GM23338 (cell line): Measurements from ENCODE around the gene TGFBR3. TPM values are rescaled to one million over a fixed set of nuclear protein-coding genes. Genes with fewer than 3 reads are reported as not detected.

Experiments used
- ATAC-seq: fragments of 200-7000 bp; cut with Tn5 transposase; 3 replicates; pipeline ENCODE4 v1.9.1; 2020
- DNase-seq: peaks from one replicate; pipeline ENCODE4 v3.0.0-alpha.2; 2015; ENCODE audit warnings: low spot score
- H2AFZ ChIP-seq: fragments of 200-600 bp; sonication (generic); 2 replicates; pipeline ENCODE4 v1.8.0; 2016; ENCODE audit warnings: antibody characterized with exemption, mild to moderate bottlenecking, moderate library complexity
- H3F3A ChIP-seq: fragments of 200-600 bp; sonication (generic); replicated peaks from 2 replicates; pipeline ENCODE4 v1.8.0; 2017; ENCODE audit warnings: antibody characterized with exemption, mixed run types, low read depth
- H3K27ac ChIP-seq: fragments of 200-600 bp; sonication (generic); 2 replicates; pipeline ENCODE4 v1.6.1; 2016; ENCODE audit warnings: low read depth
- H3K27me3 ChIP-seq: fragments of 200-600 bp; sonication (generic); 2 replicates; pipeline ENCODE4 v1.8.0; 2016; ENCODE audit warnings: mild to moderate bottlenecking, mixed run types, moderate library complexity; ENCODE audit not compliant: insufficient read depth
- H3K36me3 ChIP-seq: fragments of 200-600 bp; sonication (generic); 2 replicates; pipeline ENCODE4 v1.8.0; 2016; ENCODE audit warnings: mild to moderate bottlenecking; ENCODE audit not compliant: insufficient read depth
- H3K4me1 ChIP-seq: fragments of 200-600 bp; sonication (generic); 2 replicates; pipeline ENCODE4 v1.8.0; 2016; ENCODE audit warnings: mild to moderate bottlenecking, moderate library complexity; ENCODE audit not compliant: insufficient read depth
- H3K4me2 ChIP-seq: fragments of 200-600 bp; sonication (generic); 2 replicates; pipeline ENCODE4 v1.7.1; 2017; ENCODE audit warnings: mixed run types
- H3K4me3 ChIP-seq: fragments of 200-600 bp; sonication (generic); 2 replicates; pipeline ENCODE4 v1.6.1; 2016; ENCODE audit warnings: mixed run types
- H3K79me2 ChIP-seq: fragments of 200-600 bp; sonication (generic); replicated peaks from 2 replicates; pipeline ENCODE4 v1.8.0; 2017; ENCODE audit warnings: mild to moderate bottlenecking; ENCODE audit not compliant: insufficient read depth
- H3K9me2 ChIP-seq: fragments of 200-600 bp; sonication (generic); 2 replicates; pipeline ENCODE4 v1.8.0; 2017; ENCODE audit not compliant: insufficient read depth
- H4K20me1 ChIP-seq: fragments of 200-600 bp; sonication (generic); replicated peaks from 2 replicates; pipeline ENCODE4 v1.8.0; 2017; ENCODE audit warnings: mild to moderate bottlenecking; ENCODE audit not compliant: insufficient read depth
- H3K27ac Mint-ChIP-seq: 2 replicates; pipeline ENCODE4 v1.8.0; 2020; ENCODE audit warnings: inconsistent platforms, mild to moderate bottlenecking, moderate library complexity, mixed read lengths
- H3K27me3 Mint-ChIP-seq: 3 replicates; pipeline ENCODE4 v1.8.0; 2022; ENCODE audit warnings: low read depth, mild to moderate bottlenecking, moderate library complexity, mixed read lengths, inconsistent platforms; ENCODE audit not compliant: insufficient read depth, poor library complexity
- H3K36me3 Mint-ChIP-seq: 3 replicates; pipeline ENCODE4 v1.8.0; 2021; ENCODE audit warnings: low read depth, mild to moderate bottlenecking, inconsistent platforms, moderate library complexity, mixed read lengths
- H3K4me1 Mint-ChIP-seq: 3 replicates; pipeline ENCODE4 v1.8.0; 2020; ENCODE audit warnings: mild to moderate bottlenecking, inconsistent platforms, mixed read lengths
- H3K4me3 Mint-ChIP-seq: 3 replicates; pipeline ENCODE4 v1.8.0; 2021; ENCODE audit warnings: moderate library complexity, mild to moderate bottlenecking, inconsistent platforms, mixed read lengths
- H3K9me3 Mint-ChIP-seq: 3 replicates; pipeline ENCODE4 v1.8.0; 2020; ENCODE audit warnings: moderate library complexity, mild to moderate bottlenecking, inconsistent platforms, mixed read lengths
- CREB1 ChIP-seq: fragments of 250-450 bp; sonication (Bioruptor Pico); IDR thresholded peaks from 2 replicates; pipeline ENCODE4 v1.5.0; 2020; ENCODE audit warnings: low read depth, mild to moderate bottlenecking, moderate library complexity
- EZH2phosphoT487 ChIP-seq: fragments of 200-600 bp; sonication (generic); IDR thresholded peaks from one replicate; pipeline ENCODE4 v1.8.1; 2018; ENCODE audit warnings: antibody characterized with exemption; ENCODE audit not compliant: unreplicated experiment
- POLR2AphosphoS5 ChIP-seq: IDR thresholded peaks from 2 replicates; pipeline ENCODE4 v1.6.1; 2016; ENCODE audit warnings: antibody characterized with exemption, low read depth
- STAT1 ChIP-seq: IDR thresholded peaks from one replicate; pipeline ENCODE4 v1.6.1; 2016; ENCODE audit warnings: antibody characterized with exemption; ENCODE audit not compliant: unreplicated experiment
- polyA plus RNA-seq: library from polyadenylated mRNA; unstranded; fragments of >200 nt; fragmentation: Nextera tagmentation; extraction: Ambion mirVana; gene quantifications from 2 replicates; pipeline ENCODE4 v1.2.1, GENCODE V29; 2016
- total RNA-seq: library from RNA; depleted of rRNA; stranded (reverse); fragments of >200 nt; shearing (Covaris generic); gene quantifications from 2 replicates; pipeline ENCODE4 v1.2.3, GENCODE V29; 2014
- TF ChIP-seq, protein P1 (sequence below): fragments of 250-450 bp; sonication (Bioruptor Pico); IDR thresholded peaks from 2 replicates; pipeline ENCODE4 v1.5.0; 2020; ENCODE audit warnings: mild to moderate bottlenecking, moderate library complexity
- TF ChIP-seq, protein P2 (sequence below), 2 experiments: fragments of 200-600 bp in 1 of 2; sonication (generic) in 1 of 2; conservative IDR thresholded peaks; 2 replicates each; pipeline versions ENCODE4 v1.5.1 to v1.6.1; 2016 to 2017; ENCODE audit warnings: antibody characterized with exemption in 2 of 2, low read depth in 2 of 2, mild to moderate bottlenecking in 2 of 2, moderate library complexity in 1 of 2

TGFBR3 gene
- total and polyA plus RNA-seq, 2 experiments from 2014 or later = 1.7 to 2.9 TPM

DNA sequence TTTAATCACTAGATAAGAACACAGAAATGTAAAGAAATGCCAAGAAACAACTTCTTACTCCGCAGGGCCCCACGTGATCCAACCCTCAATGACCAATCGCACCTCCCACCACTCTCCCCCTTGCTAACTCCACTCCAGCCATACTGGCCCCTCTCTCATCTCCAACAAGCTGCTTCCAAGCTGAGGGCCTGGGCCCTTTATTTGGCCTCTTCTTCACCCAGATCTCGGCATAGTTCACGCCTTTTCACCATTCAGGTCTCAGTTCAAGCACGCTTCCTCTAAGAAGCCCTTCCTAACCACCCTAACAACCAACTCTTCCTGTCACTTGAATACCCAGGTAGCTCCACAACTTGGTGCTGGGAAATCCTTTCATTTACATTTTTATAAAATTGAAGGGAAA is 110.7 kb downstream of the TGFBR3 start (continued):
- TF ChIP-seq, protein P1, sequence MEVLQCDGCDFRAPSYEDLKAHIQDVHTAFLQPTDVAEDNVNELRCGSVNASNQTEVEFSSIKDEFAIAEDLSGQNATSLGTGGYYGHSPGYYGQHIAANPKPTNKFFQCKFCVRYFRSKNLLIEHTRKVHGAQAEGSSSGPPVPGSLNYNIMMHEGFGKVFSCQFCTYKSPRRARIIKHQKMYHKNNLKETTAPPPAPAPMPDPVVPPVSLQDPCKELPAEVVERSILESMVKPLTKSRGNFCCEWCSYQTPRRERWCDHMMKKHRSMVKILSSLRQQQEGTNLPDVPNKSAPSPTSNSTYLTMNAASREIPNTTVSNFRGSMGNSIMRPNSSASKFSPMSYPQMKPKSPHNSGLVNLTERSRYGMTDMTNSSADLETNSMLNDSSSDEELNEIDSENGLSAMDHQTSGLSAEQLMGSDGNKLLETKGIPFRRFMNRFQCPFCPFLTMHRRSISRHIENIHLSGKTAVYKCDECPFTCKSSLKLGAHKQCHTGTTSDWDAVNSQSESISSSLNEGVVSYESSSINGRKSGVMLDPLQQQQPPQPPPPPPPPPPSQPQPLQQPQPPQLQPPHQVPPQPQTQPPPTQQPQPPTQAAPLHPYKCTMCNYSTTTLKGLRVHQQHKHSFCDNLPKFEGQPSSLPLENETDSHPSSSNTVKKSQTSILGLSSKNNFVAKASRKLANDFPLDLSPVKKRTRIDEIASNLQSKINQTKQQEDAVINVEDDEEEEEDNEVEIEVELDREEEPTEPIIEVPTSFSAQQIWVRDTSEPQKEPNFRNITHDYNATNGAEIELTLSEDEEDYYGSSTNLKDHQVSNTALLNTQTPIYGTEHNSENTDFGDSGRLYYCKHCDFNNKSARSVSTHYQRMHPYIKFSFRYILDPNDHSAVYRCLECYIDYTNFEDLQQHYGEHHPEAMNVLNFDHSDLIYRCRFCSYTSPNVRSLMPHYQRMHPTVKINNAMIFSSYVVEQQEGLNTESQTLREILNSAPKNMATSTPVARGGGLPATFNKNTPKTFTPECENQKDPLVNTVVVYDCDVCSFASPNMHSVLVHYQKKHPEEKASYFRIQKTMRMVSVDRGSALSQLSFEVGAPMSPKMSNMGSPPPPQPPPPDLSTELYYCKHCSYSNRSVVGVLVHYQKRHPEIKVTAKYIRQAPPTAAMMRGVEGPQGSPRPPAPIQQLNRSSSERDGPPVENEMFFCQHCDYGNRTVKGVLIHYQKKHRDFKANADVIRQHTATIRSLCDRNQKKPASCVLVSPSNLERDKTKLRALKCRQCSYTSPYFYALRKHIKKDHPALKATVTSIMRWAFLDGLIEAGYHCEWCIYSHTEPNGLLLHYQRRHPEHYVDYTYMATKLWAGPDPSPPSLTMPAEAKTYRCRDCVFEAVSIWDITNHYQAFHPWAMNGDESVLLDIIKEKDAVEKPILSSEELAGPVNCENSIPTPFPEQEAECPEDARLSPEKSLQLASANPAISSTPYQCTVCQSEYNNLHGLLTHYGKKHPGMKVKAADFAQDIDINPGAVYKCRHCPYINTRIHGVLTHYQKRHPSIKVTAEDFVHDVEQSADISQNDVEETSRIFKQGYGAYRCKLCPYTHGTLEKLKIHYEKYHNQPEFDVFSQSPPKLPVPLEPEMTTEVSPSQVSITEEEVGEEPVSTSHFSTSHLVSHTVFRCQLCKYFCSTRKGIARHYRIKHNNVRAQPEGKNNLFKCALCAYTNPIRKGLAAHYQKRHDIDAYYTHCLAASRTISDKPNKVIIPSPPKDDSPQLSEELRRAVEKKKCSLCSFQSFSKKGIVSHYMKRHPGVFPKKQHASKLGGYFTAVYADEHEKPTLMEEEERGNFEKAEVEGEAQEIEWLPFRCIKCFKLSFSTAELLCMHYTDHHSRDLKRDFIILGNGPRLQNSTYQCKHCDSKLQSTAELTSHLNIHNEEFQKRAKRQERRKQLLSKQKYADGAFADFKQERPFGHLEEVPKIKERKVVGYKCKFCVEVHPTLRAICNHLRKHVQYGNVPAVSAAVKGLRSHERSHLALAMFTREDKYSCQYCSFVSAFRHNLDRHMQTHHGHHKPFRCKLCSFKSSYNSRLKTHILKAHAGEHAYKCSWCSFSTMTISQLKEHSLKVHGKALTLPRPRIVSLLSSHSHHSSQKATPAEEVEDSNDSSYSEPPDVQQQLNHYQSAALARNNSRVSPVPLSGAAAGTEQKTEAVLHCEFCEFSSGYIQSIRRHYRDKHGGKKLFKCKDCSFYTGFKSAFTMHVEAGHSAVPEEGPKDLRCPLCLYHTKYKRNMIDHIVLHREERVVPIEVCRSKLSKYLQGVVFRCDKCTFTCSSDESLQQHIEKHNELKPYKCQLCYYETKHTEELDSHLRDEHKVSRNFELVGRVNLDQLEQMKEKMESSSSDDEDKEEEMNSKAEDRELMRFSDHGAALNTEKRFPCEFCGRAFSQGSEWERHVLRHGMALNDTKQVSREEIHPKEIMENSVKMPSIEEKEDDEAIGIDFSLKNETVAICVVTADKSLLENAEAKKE (CRISPR knock-in tag) = no peak
- TF ChIP-seq, protein P2, sequence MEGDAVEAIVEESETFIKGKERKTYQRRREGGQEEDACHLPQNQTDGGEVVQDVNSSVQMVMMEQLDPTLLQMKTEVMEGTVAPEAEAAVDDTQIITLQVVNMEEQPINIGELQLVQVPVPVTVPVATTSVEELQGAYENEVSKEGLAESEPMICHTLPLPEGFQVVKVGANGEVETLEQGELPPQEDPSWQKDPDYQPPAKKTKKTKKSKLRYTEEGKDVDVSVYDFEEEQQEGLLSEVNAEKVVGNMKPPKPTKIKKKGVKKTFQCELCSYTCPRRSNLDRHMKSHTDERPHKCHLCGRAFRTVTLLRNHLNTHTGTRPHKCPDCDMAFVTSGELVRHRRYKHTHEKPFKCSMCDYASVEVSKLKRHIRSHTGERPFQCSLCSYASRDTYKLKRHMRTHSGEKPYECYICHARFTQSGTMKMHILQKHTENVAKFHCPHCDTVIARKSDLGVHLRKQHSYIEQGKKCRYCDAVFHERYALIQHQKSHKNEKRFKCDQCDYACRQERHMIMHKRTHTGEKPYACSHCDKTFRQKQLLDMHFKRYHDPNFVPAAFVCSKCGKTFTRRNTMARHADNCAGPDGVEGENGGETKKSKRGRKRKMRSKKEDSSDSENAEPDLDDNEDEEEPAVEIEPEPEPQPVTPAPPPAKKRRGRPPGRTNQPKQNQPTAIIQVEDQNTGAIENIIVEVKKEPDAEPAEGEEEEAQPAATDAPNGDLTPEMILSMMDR (conservative IDR thresholded peaks at IDR 0.05; ENCODE audit: low read depth in 2 of 2) = no peak

DNA sequence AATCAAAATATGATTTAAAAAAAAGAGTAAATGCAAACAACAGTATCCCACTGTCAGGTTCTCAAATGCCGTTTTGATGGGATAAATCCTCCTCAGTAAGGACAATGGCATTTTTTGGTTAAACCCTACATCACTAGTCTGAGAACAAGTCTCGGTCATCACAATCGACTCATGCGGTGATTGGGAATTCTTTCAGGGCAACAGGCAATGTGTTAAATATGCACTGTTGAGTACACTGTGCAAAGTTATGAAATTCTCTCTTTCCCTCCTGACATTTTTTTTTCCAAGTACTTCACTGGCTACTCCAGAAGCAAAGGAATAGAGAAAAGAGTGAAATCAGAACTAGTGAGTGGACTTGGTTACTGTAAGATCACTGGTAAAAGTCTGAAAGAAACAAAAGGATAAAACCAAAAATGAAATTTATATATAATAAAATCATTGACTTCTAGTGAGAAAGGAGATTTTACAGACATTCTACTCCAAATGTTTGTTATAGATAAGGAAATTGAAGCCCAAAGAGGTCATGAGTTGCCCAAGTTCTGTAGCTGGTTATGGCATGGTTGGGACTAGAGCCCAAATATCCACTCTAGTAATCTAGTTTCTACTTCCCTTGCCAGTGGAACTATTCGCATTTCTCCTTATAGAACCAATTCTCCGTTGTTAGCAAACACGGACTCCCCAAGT is 111.3 kb downstream of the TGFBR3 start:
- Histone ChIP-seq H3K36me3 (no peaks in the 10 kb centered on the region), H2AFZ (no peak overlapping the region), H3F3A (no peaks in the 10 kb centered on the region), H4K20me1 (no peaks in the 10 kb centered on the region), H3K27ac (no peak overlapping the region), H3K27me3 (no peaks in the 10 kb centered on the region), H3K4me2 (no peak overlapping the region), H3K79me2 (no peaks in the 10 kb centered on the region), H3K9me2 (peaks cover 5% of the 10 kb centered on the region; the same call in 1 of the 2 replicates), H3K4me1 (peaks cover 15% of the 10 kb centered on the region), H3K4me3 (no peak overlapping the region)
- no peak overlapping the region for H3K27ac Mint-ChIP-seq
- no peak overlapping the region for H3K4me3 Mint-ChIP-seq
- DNase-seq = no peak
- no peaks in the 10 kb centered on the region for H3K36me3 Mint-ChIP-seq
- no peaks in the 10 kb centered on the region for H3K9me3 Mint-ChIP-seq
- ATAC-seq = no peak
- H3K4me1 Mint-ChIP-seq = peaks cover 42% of the 10 kb centered on the region
- H3K27me3 Mint-ChIP-seq = peaks cover 2% of the 10 kb centered on the region
- no peak for TF ChIP-seq POLR2AphosphoS5
- TF ChIP-seq STAT1 = no peak
- TF ChIP-seq, protein P2 (conservative IDR thresholded peaks at IDR 0.05; ENCODE audit: low read depth in 2 of 2) = no peak
- no peak for TF ChIP-seq EZH2phosphoT487
- TF ChIP-seq CREB1 = no peak
